HG03097 (cell line): Measurements from ENCODE around the gene RBP3.

Experiments used
- ATAC-seq: cut with Tn5 transposase; IDR thresholded peaks from one replicate; pipeline ENCODE4 v1.9.1; 2021; ENCODE audit not compliant: unreplicated experiment, low FRiP score

The RBP3 gene

GRCh38 chr10:47334466-47335295 is 13.5 kb upstream of the RBP3 start:
- ATAC-seq = no peak

- no peak for ATAC-seq
Observed at GRCh38 chr10:47335906-47336305, 12.3 kb upstream of the RBP3 start.

GRCh38 chr10:47336387-47337134 is 11.6 kb upstream of the RBP3 start:
- ATAC-seq = no peak

GRCh38 chr10:47337310-47337709 is 10.9 kb upstream of the RBP3 start:
- no peak for ATAC-seq

GRCh38 chr10:47339186-47339735 is 8.9 kb upstream of the RBP3 start:
- ATAC-seq = no peak

GRCh38 chr10:47339759-47340607 is 8.2 kb upstream of the RBP3 start:
- no peak for ATAC-seq

- ATAC-seq = no peak
Observed at GRCh38 chr10:47340608-47341170, 7.5 kb upstream of the RBP3 start.

- no peak for ATAC-seq
Observed at GRCh38 chr10:47344996-47345870, 2.9 kb upstream of the RBP3 start.

GRCh38 chr10:47346581-47347302 is 1.4 kb upstream of the RBP3 start:
- no peak for ATAC-seq

- ATAC-seq = no peak
Observed at GRCh38 chr10:47347303-47347675, 874 bp upstream of the RBP3 start.

- no peak for ATAC-seq
Observed at GRCh38 chr10:47348661-47349470, 703 bp downstream of the RBP3 start.

GRCh38 chr10:47349516-47349915 is 1.4 kb downstream of the RBP3 start:
- ATAC-seq = no peak

- ATAC-seq = no peak
Observed at GRCh38 chr10:47349941-47350371, 1.8 kb downstream of the RBP3 start.

- no peak for ATAC-seq
Observed at GRCh38 chr10:47350671-47351640, 2.8 kb downstream of the RBP3 start.

- no peak for ATAC-seq
Observed at GRCh38 chr10:47351899-47352815, 4.0 kb downstream of the RBP3 start.

- ATAC-seq = no peak
Observed at GRCh38 chr10:47353351-47353750, 5.2 kb downstream of the RBP3 start.
